OCI-LY1 (cell line): ENCODE measurements around the gene PDF.

Source experiments
- H2AFZ ChIP-seq: fragments of 200-600 bp; sonication (generic), shearing (Covaris generic); 2 replicates; pipeline ENCODE4 v1.6.0; 2014; ENCODE audit warnings: antibody characterized with exemption, mild to moderate bottlenecking, low read length
- H3F3A ChIP-seq: fragments of 200-600 bp; sonication (generic), shearing (Covaris generic); 2 replicates; pipeline ENCODE4 v1.6.0; 2014; ENCODE audit warnings: mild to moderate bottlenecking, antibody characterized with exemption, low read length, moderate library complexity; ENCODE audit not compliant: insufficient read depth
- H3K27ac ChIP-seq: fragments of 200-600 bp; sonication (generic); 2 replicates; pipeline ENCODE4 v1.5.1; 2014; ENCODE audit warnings: low read length, mixed run types, mild to moderate bottlenecking, low read depth; ENCODE audit not compliant: poor library complexity, severe bottlenecking
- H3K27me3 ChIP-seq: fragments of 200-600 bp; sonication (generic); 2 replicates; pipeline ENCODE4 v1.6.0; 2014; ENCODE audit warnings: antibody characterized with exemption, mild to moderate bottlenecking, low read length, moderate library complexity; ENCODE audit not compliant: insufficient read depth
- H3K36me3 ChIP-seq: fragments of 200-600 bp; sonication (generic); 2 replicates; pipeline ENCODE4 v1.6.1; 2014; ENCODE audit warnings: mild to moderate bottlenecking, antibody characterized with exemption, low read length, moderate library complexity, mixed read lengths; ENCODE audit not compliant: insufficient read depth
- H3K4me1 ChIP-seq: fragments of 200-600 bp; sonication (generic); 2 replicates; pipeline ENCODE4 v1.5.1; 2014; ENCODE audit warnings: mild to moderate bottlenecking, low read length, moderate library complexity; ENCODE audit not compliant: insufficient read depth, severe bottlenecking
- H3K4me2 ChIP-seq: fragments of 200-600 bp; sonication (generic), shearing (Covaris generic); 2 replicates; pipeline ENCODE4 v1.6.1; 2014; ENCODE audit warnings: low read length
- H3K4me3 ChIP-seq: fragments of 200-600 bp; sonication (generic); 2 replicates; pipeline ENCODE4 v1.5.1; 2014; ENCODE audit warnings: low read length, low read depth, mild to moderate bottlenecking, mixed read lengths; ENCODE audit not compliant: poor library complexity, severe bottlenecking
- H3K79me2 ChIP-seq: fragments of 200-600 bp; shearing (Covaris generic); 2 replicates; pipeline ENCODE4 v1.6.1; 2016; ENCODE audit warnings: mixed run types, low read length, mixed read lengths; ENCODE audit not compliant: insufficient read depth
- H3K9ac ChIP-seq: fragments of 200-600 bp; sonication (generic), shearing (Covaris generic); 2 replicates; pipeline ENCODE4 v1.6.1; 2014; ENCODE audit warnings: mild to moderate bottlenecking, low read length, mixed read lengths
- H3K9me2 ChIP-seq: fragments of 200-600 bp; sonication (generic), shearing (Covaris generic); 2 replicates; pipeline ENCODE4 v1.6.1; 2014; ENCODE audit warnings: low read depth, mild to moderate bottlenecking, low read length, mixed read lengths
- H3K9me3 ChIP-seq: fragments of 200-600 bp; shearing (Covaris generic); 2 replicates; pipeline ENCODE4 v1.6.1; 2014; ENCODE audit warnings: low read length, mixed read lengths
- H4K20me1 ChIP-seq: fragments of 200-600 bp; sonication (generic), shearing (Covaris generic); 2 replicates; pipeline ENCODE4 v1.6.0; 2016; ENCODE audit warnings: mild to moderate bottlenecking, low read length; ENCODE audit not compliant: insufficient read depth
- CTCF ChIP-seq: fragments of 200-600 bp; sonication (generic), shearing (Covaris generic); IDR thresholded peaks from 2 replicates; pipeline ENCODE4 v1.5.1; 2017; ENCODE audit warnings: mild to moderate bottlenecking, antibody characterized with exemption, low read length, moderate library complexity, mixed read lengths
- EZH2 ChIP-seq: fragments of 200-600 bp; sonication (generic), shearing (Covaris generic); IDR thresholded peaks from 2 replicates; pipeline ENCODE4 v1.8.0; 2017; ENCODE audit warnings: borderline replicate concordance, mixed run types, mild to moderate bottlenecking, antibody characterized with exemption, low read length, moderate library complexity, mixed read lengths

PDF gene

GRCh38 chr16:69307856-69308255 lies 22.5 kb downstream of the PDF start:
- Histone ChIP-seq H4K20me1 (no peaks in the 10 kb centered on the region), H3K9ac (no peak overlapping the region), H3F3A (no peaks in the 10 kb centered on the region; the same call in 1 of the 2 replicates), H3K4me3 (no peak overlapping the region), H2AFZ (no peak overlapping the region), H3K9me3 (no peaks in the 10 kb centered on the region), H3K9me2 (no peaks in the 10 kb centered on the region), H3K4me2 (no peak overlapping the region), H3K79me2 (peaks cover 8% of the 10 kb centered on the region), H3K36me3 (peaks cover 11% of the 10 kb centered on the region; the same call in 1 of the 2 replicates), H3K4me1 (peaks cover 10% of the 10 kb centered on the region), H3K27ac (no peak overlapping the region), H3K27me3 (no peaks in the 10 kb centered on the region)
- TF ChIP-seq CTCF = no peak

GRCh38 chr16:69307091-69307490 lies 23.3 kb downstream of the PDF start:
- Histone ChIP-seq H3K4me1 (peaks cover 13% of the 10 kb centered on the region), H2AFZ (no peak overlapping the region), H3K9me2 (no peaks in the 10 kb centered on the region), H3K4me2 (no peak overlapping the region), H3F3A (no peaks in the 10 kb centered on the region; the same call in 1 of the 2 replicates), H3K36me3 (peaks cover 11% of the 10 kb centered on the region; the same call in 1 of the 2 replicates), H3K79me2 (peaks cover 4% of the 10 kb centered on the region), H3K9me3 (no peaks in the 10 kb centered on the region), H3K9ac (no peak overlapping the region), H4K20me1 (no peaks in the 10 kb centered on the region), H3K4me3 (no peak overlapping the region), H3K27me3 (no peaks in the 10 kb centered on the region), H3K27ac (no peak overlapping the region)
- TF ChIP-seq CTCF (no peak), EZH2 (no peak)

GRCh38 chr16:69306031-69306430 lies 24.4 kb downstream of the PDF start:
- H3K4me2 ChIP-seq = no peak overlapping the region
- no peaks in the 10 kb centered on the region for H4K20me1 ChIP-seq
- H3K27ac ChIP-seq = no peak overlapping the region
- no peak overlapping the region for H3K4me3 ChIP-seq
- no peaks in the 10 kb centered on the region for H3K27me3 ChIP-seq
- H2AFZ ChIP-seq = no peak overlapping the region
- H3K4me1 ChIP-seq = peaks cover 13% of the 10 kb centered on the region
- no peaks in the 10 kb centered on the region for H3K9me2 ChIP-seq
- H3F3A ChIP-seq = no peaks in the 10 kb centered on the region; the same call in 1 of the 2 replicates
- H3K9ac ChIP-seq = no peak overlapping the region
- H3K79me2 ChIP-seq = no peaks in the 10 kb centered on the region
- TF ChIP-seq EZH2 (no peak), CTCF (no peak)
- H3K36me3 ChIP-seq = peaks cover 20% of the 10 kb centered on the region; the same call in 1 of the 2 replicates
- no peaks in the 10 kb centered on the region for H3K9me3 ChIP-seq
